Measurements from ENCODE around the gene MCOLN1.

MCOLN1 gene

GRCh38 chr19:7560255-7560654 lies 37.8 kb downstream of the MCOLN1 start:
- no peak overlapping the region for H3K4me2 ChIP-seq (ENCODE audit: low read length)
- no peaks in the 10 kb centered on the region for H3K4me1 ChIP-seq
- no peaks in the 10 kb centered on the region for H3K36me3 ChIP-seq (ENCODE audit: control insufficient read depth, insufficient read depth, low read length)
- no peak overlapping the region for H3K27ac ChIP-seq
- no peaks in the 10 kb centered on the region for H3K79me2 ChIP-seq
- no peaks in the 10 kb centered on the region for H3K9me3 ChIP-seq (ENCODE audit: control insufficient read depth, low read length)
- H3K9ac ChIP-seq = no peak overlapping the region
- TF ChIP-seq CTCF (IDR thresholded peaks at IDR 0.05) = no peak
- H3K27me3 ChIP-seq (ENCODE audit: control insufficient read depth, insufficient read depth, low read length) = no peaks in the 10 kb centered on the region
- H2AFZ ChIP-seq = no peak overlapping the region
- H3K4me3 ChIP-seq (ENCODE audit: low read depth, low read length) = no peak overlapping the region

GRCh38 chr19:7561325-7561724 lies 38.9 kb downstream of the MCOLN1 start:
- H3K9ac ChIP-seq = no peak overlapping the region
- H3K4me2 ChIP-seq (ENCODE audit: low read length) = no peak overlapping the region
- H3K4me3 ChIP-seq (ENCODE audit: low read depth, low read length) = no peak overlapping the region
- H3K36me3 ChIP-seq (ENCODE audit: control insufficient read depth, insufficient read depth, low read length) = no peaks in the 10 kb centered on the region
- no peak overlapping the region for H2AFZ ChIP-seq
- no peaks in the 10 kb centered on the region for H3K4me1 ChIP-seq
- no peaks in the 10 kb centered on the region for H3K9me3 ChIP-seq (ENCODE audit: control insufficient read depth, low read length)
- no peaks in the 10 kb centered on the region for H3K79me2 ChIP-seq
- no peak overlapping the region for H3K27ac ChIP-seq
- no peak for TF ChIP-seq CTCF (IDR thresholded peaks at IDR 0.05)
- H3K27me3 ChIP-seq (ENCODE audit: control insufficient read depth, insufficient read depth, low read length) = no peaks in the 10 kb centered on the region

- no peak overlapping the region for H3K4me2 ChIP-seq (ENCODE audit: low read length)
- TF ChIP-seq CTCF (IDR thresholded peaks at IDR 0.05) = no peak
- no peaks in the 10 kb centered on the region for H3K79me2 ChIP-seq
- H3K27me3 ChIP-seq (ENCODE audit: control insufficient read depth, insufficient read depth, low read length) = no peaks in the 10 kb centered on the region
- no peaks in the 10 kb centered on the region for H3K9me3 ChIP-seq (ENCODE audit: control insufficient read depth, low read length)
- H2AFZ ChIP-seq = no peak overlapping the region
- H3K9ac ChIP-seq = no peak overlapping the region
- no peaks in the 10 kb centered on the region for H3K4me1 ChIP-seq
- no peak overlapping the region for H3K4me3 ChIP-seq (ENCODE audit: low read depth, low read length)
- H3K27ac ChIP-seq = no peak overlapping the region
- no peaks in the 10 kb centered on the region for H3K36me3 ChIP-seq (ENCODE audit: control insufficient read depth, insufficient read depth, low read length)
Observed at GRCh38 chr19:7562646-7563393, 40.4 kb downstream of the MCOLN1 start.

GRCh38 chr19:7564866-7565265 lies 42.4 kb downstream of the MCOLN1 start:
- Histone ChIP-seq H3K79me2 (no peaks in the 10 kb centered on the region), H3K4me3 (ENCODE audit: low read depth, low read length) (no peak overlapping the region), H3K27ac (no peak overlapping the region), H2AFZ (no peak overlapping the region), H3K9ac (no peak overlapping the region), H3K36me3 (ENCODE audit: control insufficient read depth, insufficient read depth, low read length) (no peaks in the 10 kb centered on the region), H3K4me1 (no peaks in the 10 kb centered on the region), H3K4me2 (ENCODE audit: low read length) (no peak overlapping the region), H3K27me3 (ENCODE audit: control insufficient read depth, insufficient read depth, low read length) (no peaks in the 10 kb centered on the region), H3K9me3 (ENCODE audit: control insufficient read depth, low read length) (no peaks in the 10 kb centered on the region)
- TF ChIP-seq CTCF (IDR thresholded peaks at IDR 0.05) = no peak

GRCh38 chr19:7565332-7565731 lies 42.9 kb downstream of the MCOLN1 start:
- no peak for TF ChIP-seq CTCF (IDR thresholded peaks at IDR 0.05)

More at GRCh38 chr19:7565332-7565731, 42.9 kb downstream of the MCOLN1 start:
- Histone ChIP-seq H3K9me3 (ENCODE audit: control insufficient read depth, low read length) (no peaks in the 10 kb centered on the region), H3K9ac (no peak overlapping the region), H3K4me2 (ENCODE audit: low read length) (no peak overlapping the region), H3K4me3 (ENCODE audit: low read depth, low read length) (no peak overlapping the region), H3K4me1 (no peaks in the 10 kb centered on the region), H3K79me2 (no peaks in the 10 kb centered on the region), H3K27ac (no peak overlapping the region), H3K27me3 (ENCODE audit: control insufficient read depth, insufficient read depth, low read length) (no peaks in the 10 kb centered on the region), H3K36me3 (ENCODE audit: control insufficient read depth, insufficient read depth, low read length) (no peaks in the 10 kb centered on the region), H2AFZ (no peak overlapping the region)

Data from parathyroid adenoma (tissue), 2 donors.